HG02678 (cell line): ENCODE measurements around the gene GRWD1.
A peak's percentile ranks its signal among the peaks of the same experiment; 100 is the strongest.

Source experiments
- ATAC-seq: cut with Tn5 transposase; IDR thresholded peaks from one replicate; pipeline ENCODE4 v1.9.1; 2021; ENCODE audit warnings: mild to moderate bottlenecking, moderate library complexity; ENCODE audit not compliant: unreplicated experiment

The GRWD1 gene

GRCh38 chr19:48445606-48446481 lies at the start of gene GRWD1:
GRWD1 (plus strand) TSS chr19:48445983; CDS start chr19:48446006, 23 bp downstream.
- peak; percentile 91 for ATAC-seq

- no peak for ATAC-seq
Observed at GRCh38 chr19:48396016-48396823, 49.6 kb upstream of the GRWD1 start.

GRCh38 chr19:48396824-48397176 lies 49.0 kb upstream of the GRWD1 start:
- no peak for ATAC-seq

GRCh38 chr19:48397263-48398101 lies 48.3 kb upstream of the GRWD1 start:
- ATAC-seq = no peak

- ATAC-seq = peak; percentile 18
Observed at GRCh38 chr19:48398102-48398374, 47.7 kb upstream of the GRWD1 start.

GRCh38 chr19:48398375-48399235 lies 47.2 kb upstream of the GRWD1 start:
- ATAC-seq = peak; percentile 63

- no peak for ATAC-seq
Observed at GRCh38 chr19:48400018-48400742, 45.6 kb upstream of the GRWD1 start.

- no peak for ATAC-seq
Observed at GRCh38 chr19:48401287-48401686, 44.5 kb upstream of the GRWD1 start.

- no peak for ATAC-seq
Observed at GRCh38 chr19:48403606-48404005, 42.2 kb upstream of the GRWD1 start.

- ATAC-seq = no peak
Observed at GRCh38 chr19:48405010-48405659, 40.6 kb upstream of the GRWD1 start.

- ATAC-seq = no peak
Observed at GRCh38 chr19:48405850-48406249, 39.9 kb upstream of the GRWD1 start.

- ATAC-seq = no peak
Observed at GRCh38 chr19:48413879-48414587, 31.8 kb upstream of the GRWD1 start.

- ATAC-seq = no peak
Observed at GRCh38 chr19:48415395-48415794, 30.4 kb upstream of the GRWD1 start.

- ATAC-seq = no peak
Observed at GRCh38 chr19:48415806-48416221, 30.0 kb upstream of the GRWD1 start.

GRCh38 chr19:48417421-48417820 lies 28.4 kb upstream of the GRWD1 start:
- ATAC-seq = no peak

GRCh38 chr19:48418317-48419064 lies 27.3 kb upstream of the GRWD1 start:
- no peak for ATAC-seq

- peak; percentile 85 for ATAC-seq
Observed at GRCh38 chr19:48419158-48419920, 26.4 kb upstream of the GRWD1 start.
